ENCODE data around the gene C19orf53.

The C19orf53 gene

GRCh38 chr19:13794757-13795589, 20.7 kb downstream of the C19orf53 start, which contains the start of gene ZSWIM4:
Gene ZSWIM4, plus strand, starts transcription at chr19:13795443. Its CDS starts 206 bp downstream, at chr19:13795649.
- DNase-seq (ENCODE audit: extremely low spot score, insufficient read length, low read depth) (peak; percentile 96), FAIRE-seq (peak; percentile 94)

- FAIRE-seq (no peak), DNase-seq (ENCODE audit: extremely low spot score, insufficient read length, low read depth) (no peak)
These were observed 21.5 kb downstream of the C19orf53 start for GRCh38 chr19:13795595-13796300.

DNA sequence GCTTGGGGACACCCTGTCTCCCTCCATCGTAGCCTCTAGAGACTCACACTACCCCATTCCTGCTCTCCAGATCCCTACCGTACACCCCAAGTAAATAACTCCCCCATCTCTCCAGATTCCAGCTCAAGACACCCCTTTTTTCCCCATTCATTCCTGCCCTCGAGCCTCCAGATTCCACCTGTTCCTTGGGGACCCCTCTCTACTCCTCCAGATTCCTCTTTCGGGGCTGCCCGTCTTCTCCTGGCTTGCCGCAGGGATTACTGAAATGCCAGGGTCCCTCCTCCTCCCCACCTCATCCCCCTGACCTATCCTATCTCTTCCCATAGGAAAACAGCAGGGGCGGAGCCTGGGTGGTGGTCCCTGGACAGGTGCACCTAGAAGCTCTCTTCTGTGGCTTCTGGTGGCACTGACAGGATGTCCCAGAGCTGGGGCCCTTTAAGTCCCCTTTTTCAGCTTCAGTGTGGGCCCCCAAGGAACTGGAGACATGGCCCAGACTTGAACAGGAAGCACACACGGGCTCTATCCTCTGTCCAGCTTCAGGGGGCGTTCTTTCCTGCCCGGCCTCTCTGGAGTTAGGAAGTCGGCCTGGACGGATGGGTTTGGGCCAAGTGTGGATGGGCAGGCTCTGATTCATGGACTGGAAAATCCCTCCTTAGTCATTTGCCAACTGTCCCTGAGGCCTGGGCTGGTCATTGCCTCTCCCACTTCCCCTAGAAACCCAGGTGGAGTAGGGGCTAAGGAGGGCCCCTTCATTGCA, 22.2 kb downstream of the C19orf53 start:
- DNase-seq (ENCODE audit: extremely low spot score, insufficient read length, low read depth), result no peak
- peak; percentile 45 for FAIRE-seq

GRCh38 chr19:13797058-13797440, 22.8 kb downstream of the C19orf53 start:
- no peak for DNase-seq (ENCODE audit: extremely low spot score, insufficient read length, low read depth)
- FAIRE-seq, result no peak

DNA sequence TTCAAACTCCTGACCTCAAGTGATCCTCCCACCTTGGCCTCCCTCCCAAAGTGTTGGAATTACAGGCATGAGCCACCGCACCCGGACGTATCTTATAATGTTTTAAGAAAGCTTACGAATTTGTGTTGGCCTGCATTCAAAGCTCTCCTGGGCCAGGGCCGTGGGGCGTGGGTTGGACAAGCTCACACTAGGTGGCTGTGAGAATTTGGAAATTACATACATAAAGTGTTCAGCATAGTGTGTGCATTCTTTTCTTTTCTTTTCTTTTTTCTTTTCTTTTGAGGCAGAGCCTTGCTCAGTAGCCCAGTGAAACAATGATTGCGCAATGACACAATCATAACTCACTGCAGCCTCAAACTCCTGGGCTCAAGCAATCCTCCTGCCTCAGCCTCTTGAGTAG, 23.6 kb downstream of the C19orf53 start:
- no peak for DNase-seq (ENCODE audit: extremely low spot score, insufficient read length, low read depth)
- no peak for FAIRE-seq

- FAIRE-seq (no peak), DNase-seq (ENCODE audit: extremely low spot score, insufficient read length, low read depth) (no peak)
These were observed 25.4 kb downstream of the C19orf53 start for GRCh38 chr19:13799669-13800068.

GRCh38 chr19:13803038-13803437, 28.8 kb downstream of the C19orf53 start:
- FAIRE-seq (no peak), DNase-seq (ENCODE audit: extremely low spot score, insufficient read length, low read depth) (no peak)

DNA sequence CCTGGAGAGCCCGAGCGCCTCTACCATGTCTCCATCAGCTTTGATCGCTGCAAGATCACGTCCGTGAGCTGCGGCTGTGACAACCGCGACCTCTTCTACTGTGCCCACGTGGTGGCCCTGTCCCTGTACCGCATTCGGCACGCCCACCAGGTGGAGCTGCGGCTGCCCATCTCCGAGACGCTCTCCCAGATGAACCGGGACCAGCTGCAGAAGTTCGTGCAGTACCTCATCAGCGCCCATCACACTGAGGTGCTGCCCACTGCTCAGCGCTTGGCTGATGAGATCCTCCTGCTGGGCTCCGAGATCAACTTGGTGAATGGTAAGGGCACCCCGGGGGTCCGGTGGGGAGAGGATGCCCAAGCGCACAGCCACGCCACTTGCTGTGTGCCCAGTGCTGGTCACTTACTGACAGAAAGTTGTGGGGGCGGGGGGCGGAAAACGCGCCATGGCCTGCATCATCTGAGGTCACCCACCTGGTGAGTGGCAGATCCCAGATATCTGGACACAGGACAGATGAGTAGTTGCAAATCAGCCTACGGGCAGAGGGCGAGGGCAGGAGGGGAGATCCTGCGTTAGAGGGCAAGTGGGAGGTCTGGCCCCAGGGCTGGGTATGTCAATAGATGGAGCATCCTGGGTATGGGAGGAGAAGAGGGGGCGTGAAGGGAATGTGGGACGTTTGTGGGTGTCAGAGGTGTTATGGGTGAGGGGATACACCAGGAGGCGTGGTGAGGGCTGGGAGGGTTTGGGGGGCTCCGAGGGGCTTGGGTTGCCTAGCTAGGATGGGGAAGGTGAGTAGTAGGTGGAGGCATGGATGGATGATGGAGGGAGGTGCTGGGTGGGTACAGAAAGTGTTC, 30.8 kb downstream of the C19orf53 start:
- FAIRE-seq (no peak), DNase-seq (ENCODE audit: extremely low spot score, insufficient read length, low read depth) (no peak)

- DNase-seq (ENCODE audit: extremely low spot score, insufficient read length, low read depth) (no peak), FAIRE-seq (no peak)
These were observed 32.5 kb downstream of the C19orf53 start for GRCh38 chr19:13806728-13807127.

GRCh38 chr19:13807421-13808021, 33.3 kb downstream of the C19orf53 start:
- DNase-seq (ENCODE audit: extremely low spot score, insufficient read length, low read depth) (no peak), FAIRE-seq (no peak)

GRCh38 chr19:13808856-13809255, 34.6 kb downstream of the C19orf53 start:
- DNase-seq (ENCODE audit: extremely low spot score, insufficient read length, low read depth) (no peak), FAIRE-seq (no peak)

DNA sequence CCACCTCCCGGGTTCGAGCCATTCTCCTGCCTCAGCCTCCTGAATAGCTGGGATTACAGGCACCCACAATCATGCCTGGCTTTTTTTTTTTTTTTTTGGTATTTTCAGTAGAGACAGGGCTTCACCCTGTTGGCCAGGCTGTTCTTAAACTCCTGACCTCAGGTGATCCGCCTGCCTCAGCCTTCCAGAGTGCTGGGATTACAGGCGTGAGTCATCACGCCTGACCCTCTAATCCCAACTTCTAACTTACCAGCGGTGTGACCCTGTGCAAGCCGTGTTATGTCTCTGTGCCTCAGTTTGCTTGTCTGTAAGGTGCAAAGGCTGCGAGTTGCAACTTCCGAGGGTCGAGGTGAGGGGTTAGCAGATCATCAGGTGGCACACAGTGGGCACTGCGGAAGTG, 38.3 kb downstream of the C19orf53 start:
- no peak for DNase-seq (ENCODE audit: extremely low spot score, insufficient read length, low read depth)
- FAIRE-seq, result no peak

- DNase-seq (ENCODE audit: extremely low spot score, insufficient read length, low read depth) (no peak), FAIRE-seq (no peak)
These were observed 38.9 kb downstream of the C19orf53 start for GRCh38 chr19:13813147-13813546.

GRCh38 chr19:13814550-13814949, 40.3 kb downstream of the C19orf53 start:
- DNase-seq (ENCODE audit: extremely low spot score, insufficient read length, low read depth), result no peak
- FAIRE-seq, result no peak

- FAIRE-seq (no peak), DNase-seq (ENCODE audit: extremely low spot score, insufficient read length, low read depth) (no peak)
These were observed 42.9 kb downstream of the C19orf53 start for GRCh38 chr19:13817018-13817614.

- DNase-seq (ENCODE audit: extremely low spot score, insufficient read length, low read depth) (no peak), FAIRE-seq (no peak)
These were observed 43.5 kb downstream of the C19orf53 start for GRCh38 chr19:13817615-13818371.

DNA sequence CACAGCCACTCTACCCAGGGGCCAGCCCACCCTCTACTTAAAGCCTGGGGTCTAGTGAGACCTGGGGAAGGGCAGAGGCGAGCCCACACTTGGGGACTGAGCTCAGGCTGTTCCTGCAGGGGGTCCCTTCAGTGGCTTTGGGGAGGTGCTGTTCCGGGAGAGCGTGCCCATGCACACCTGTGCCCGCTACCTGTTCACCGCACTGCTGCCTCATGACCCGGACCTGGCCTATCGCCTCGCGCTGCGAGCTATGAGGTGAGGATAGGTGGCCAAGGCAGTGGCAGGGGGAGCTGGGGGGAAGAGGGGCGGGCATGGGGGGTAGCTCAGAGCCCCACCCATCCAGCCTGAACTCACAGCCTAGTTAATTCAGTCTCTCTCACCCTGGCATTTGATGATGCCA, 45.0 kb downstream of the C19orf53 start:
- FAIRE-seq (no peak), DNase-seq (ENCODE audit: extremely low spot score, insufficient read length, low read depth) (no peak)

DNA sequence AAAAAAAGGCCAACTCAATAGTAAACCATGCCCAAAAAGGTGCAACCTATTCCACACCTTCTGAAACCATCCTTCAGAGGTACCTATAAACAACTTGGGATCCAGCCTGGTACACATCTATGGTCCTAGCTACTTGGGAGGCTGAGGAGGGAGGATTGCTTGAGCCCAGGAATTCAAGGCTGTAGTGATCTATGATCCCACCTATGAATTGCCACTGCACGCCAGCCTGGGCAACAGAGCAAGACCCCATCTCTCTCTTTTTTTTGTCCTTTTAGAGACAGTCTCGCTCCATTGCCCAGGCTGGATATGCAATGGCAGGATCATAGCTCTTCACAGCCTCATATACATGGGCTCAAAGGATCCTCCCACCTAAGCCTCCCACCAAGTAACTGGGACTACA, 47.0 kb downstream of the C19orf53 start:
- no peak for FAIRE-seq

More for the DNA sequence above, 47.0 kb downstream of the C19orf53 start:
- no peak for DNase-seq (ENCODE audit: extremely low spot score, insufficient read length, low read depth)

Measured in GM18507 (cell line).